Mucosa of stomach (tissue), 1 donor: Measurements from ENCODE around the gene GAS7.

Source experiments
- H3K27me3 ChIP-seq: one replicate; pipeline ENCODE4 v1.7.0; 2013; ENCODE audit warnings: mild to moderate bottlenecking, low read length; ENCODE audit not compliant: control insufficient read depth, insufficient read depth
- H3K36me3 ChIP-seq: one replicate; pipeline ENCODE4 v1.7.0; 2013; ENCODE audit warnings: low read length; ENCODE audit not compliant: control insufficient read depth, insufficient read depth
- H3K4me1 ChIP-seq: one replicate; pipeline ENCODE4 v1.7.0; 2013; ENCODE audit warnings: mild to moderate bottlenecking, low read length; ENCODE audit not compliant: control insufficient read depth, insufficient read depth
- H3K4me3 ChIP-seq: one replicate; pipeline ENCODE4 v1.7.0; 2013; ENCODE audit warnings: low read length
- H3K9ac ChIP-seq: one replicate; pipeline ENCODE4 v1.7.0; 2013; ENCODE audit warnings: mild to moderate bottlenecking, low read length, moderate library complexity
- H3K9me3 ChIP-seq: one replicate; pipeline ENCODE4 v1.7.0; 2013; ENCODE audit warnings: mild to moderate bottlenecking, low read length, moderate library complexity; ENCODE audit not compliant: control insufficient read depth
- donor health status: Pancreatic carcinoma.

The GAS7 gene

DNA sequence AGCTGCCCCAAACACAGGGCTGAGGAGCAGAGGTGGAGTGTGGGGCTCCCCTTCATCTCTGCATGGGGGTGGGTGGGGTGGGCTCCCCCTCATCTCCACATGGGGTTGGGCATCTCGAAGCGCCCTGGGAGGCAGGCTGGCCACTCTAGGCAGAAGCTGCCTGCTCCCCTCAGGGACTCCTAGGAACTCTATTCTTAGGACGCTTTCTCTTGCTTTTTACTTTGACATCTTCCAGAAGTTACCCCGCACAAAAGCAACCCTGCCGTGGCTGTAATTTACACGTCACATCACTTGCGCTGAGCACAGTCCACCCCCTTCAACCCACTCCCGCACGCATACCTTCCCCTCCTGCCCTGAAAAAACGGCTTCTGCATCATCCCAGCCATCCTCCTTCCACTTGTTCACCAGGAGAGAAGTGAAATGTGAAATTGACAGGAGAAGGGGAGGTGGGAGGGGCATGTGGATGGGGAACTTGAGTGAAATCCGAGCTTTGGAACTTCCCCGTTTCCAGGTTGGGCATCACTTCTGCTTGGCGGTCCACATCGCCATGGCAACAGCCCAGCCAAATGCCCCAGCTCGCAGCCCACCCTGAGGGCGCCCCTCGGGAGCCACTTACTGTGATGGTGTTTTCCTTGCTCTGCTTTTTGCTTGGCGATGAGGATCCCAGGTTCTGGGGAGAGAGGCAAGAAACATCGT, 239.7 kb downstream of the GAS7 start:
- Histone ChIP-seq H3K9ac (no peak overlapping the region), H3K9me3 (no peaks in the 10 kb centered on the region), H3K4me3 (no peak overlapping the region), H3K36me3 (no peaks in the 10 kb centered on the region), H3K4me1 (no peaks in the 10 kb centered on the region), H3K27me3 (peaks cover 2% of the 10 kb centered on the region)

DNA sequence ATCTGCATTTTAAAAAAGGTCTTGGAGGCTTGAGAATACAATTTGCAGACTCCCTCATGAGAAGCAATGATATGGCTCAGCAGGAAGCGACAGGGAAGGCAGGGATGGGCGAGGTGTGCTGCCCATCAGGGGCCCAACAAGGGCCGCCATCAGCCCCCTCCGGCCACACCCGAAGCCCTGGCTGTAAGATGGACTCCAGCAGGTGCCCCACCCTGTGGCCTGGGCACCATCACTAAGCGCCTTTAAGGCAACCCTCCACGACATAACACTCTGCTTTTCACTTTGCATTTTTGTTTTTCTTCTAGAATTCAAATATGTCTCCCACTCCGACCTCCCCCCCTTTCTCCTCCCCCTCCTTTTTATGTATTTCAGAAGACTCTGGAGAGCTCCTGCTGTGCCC, 241.2 kb downstream of the GAS7 start:
- H3K9me3 ChIP-seq = no peaks in the 10 kb centered on the region
- peaks cover 2% of the 10 kb centered on the region for H3K27me3 ChIP-seq
- H3K9ac ChIP-seq = no peak overlapping the region
- H3K4me3 ChIP-seq = no peak overlapping the region
- no peaks in the 10 kb centered on the region for H3K4me1 ChIP-seq
- no peaks in the 10 kb centered on the region for H3K36me3 ChIP-seq

DNA sequence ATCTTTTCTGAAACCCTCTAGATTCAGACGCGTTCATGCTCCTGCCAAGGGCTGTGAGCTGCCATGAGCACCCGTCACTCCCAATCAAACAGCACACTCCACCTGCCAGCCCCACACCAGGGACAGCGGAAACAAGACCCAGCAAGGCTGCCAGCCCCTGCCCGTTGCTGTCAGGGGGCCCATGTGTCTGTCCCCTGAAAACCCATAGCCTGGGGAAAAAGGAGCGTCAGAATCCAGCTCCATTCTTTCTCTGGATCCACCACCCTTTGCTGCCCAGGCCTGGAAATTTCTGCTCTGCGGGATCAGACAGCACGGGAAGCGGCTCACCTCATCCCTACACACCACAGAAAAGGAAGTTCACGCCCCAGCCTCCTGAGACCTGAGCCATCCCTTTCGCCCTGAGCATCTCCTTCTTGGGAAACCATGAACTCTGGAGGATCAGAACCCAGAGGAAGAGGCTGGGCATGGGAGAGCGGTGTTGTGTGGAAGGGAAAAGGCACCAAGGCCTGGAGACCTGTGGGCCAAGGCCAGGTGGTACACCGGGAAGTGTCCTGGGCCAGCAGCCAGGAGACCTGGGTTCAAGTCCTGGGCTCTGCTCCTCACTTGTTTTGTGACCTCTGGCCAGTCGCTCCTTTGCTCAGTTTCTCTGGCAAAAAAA, 241.8 kb downstream of the GAS7 start:
- Histone ChIP-seq H3K9ac (no peak overlapping the region), H3K4me1 (no peaks in the 10 kb centered on the region), H3K36me3 (no peaks in the 10 kb centered on the region), H3K27me3 (peaks cover 2% of the 10 kb centered on the region), H3K4me3 (no peak overlapping the region), H3K9me3 (no peaks in the 10 kb centered on the region)

DNA sequence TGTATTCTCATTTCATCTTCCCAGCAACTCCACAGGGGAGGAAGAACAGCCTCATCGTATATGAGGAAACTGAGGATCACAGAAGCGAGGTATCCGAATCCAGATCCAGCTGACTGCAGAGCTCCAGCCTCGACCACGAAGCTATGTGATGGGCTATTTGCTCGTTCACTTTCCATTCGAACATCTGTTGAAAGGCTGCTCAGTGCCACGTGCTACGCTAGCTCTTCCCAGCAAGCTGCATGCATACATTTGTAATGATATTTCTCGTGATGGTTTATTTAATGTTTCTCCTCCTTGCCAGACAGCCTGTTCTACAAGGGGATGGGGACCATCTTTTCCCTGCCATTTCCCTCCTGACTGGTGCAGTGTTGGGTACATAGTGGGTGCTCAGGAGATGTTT, 244.9 kb downstream of the GAS7 start:
- no peaks in the 10 kb centered on the region for H3K36me3 ChIP-seq
- no peaks in the 10 kb centered on the region for H3K27me3 ChIP-seq
- H3K9me3 ChIP-seq = no peaks in the 10 kb centered on the region
- H3K4me3 ChIP-seq = no peak overlapping the region
- no peaks in the 10 kb centered on the region for H3K4me1 ChIP-seq
- H3K9ac ChIP-seq = no peak overlapping the region

DNA sequence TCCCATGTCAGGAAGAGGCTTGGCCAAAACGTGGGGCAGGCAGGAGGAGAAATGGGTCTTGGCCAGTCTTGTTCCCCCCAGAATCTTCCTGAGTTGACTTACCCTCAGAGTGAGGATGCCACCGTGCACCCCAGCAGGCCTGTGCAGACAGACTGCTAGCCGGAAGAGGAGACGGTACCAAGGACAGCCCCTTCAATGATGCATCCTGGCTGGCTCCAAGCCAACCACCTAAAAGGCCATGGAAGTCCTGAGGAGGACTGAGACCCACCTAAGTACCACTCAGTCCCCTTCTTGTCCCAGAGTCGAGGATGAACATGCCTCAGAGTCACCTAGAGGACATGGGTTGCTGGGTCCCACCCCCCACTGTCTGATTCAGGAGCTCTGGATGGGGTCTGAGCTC, 246.6 kb downstream of the GAS7 start:
- Histone ChIP-seq H3K36me3 (no peaks in the 10 kb centered on the region), H3K27me3 (no peaks in the 10 kb centered on the region), H3K4me3 (no peak overlapping the region), H3K4me1 (no peaks in the 10 kb centered on the region), H3K9ac (no peak overlapping the region), H3K9me3 (no peaks in the 10 kb centered on the region)

DNA sequence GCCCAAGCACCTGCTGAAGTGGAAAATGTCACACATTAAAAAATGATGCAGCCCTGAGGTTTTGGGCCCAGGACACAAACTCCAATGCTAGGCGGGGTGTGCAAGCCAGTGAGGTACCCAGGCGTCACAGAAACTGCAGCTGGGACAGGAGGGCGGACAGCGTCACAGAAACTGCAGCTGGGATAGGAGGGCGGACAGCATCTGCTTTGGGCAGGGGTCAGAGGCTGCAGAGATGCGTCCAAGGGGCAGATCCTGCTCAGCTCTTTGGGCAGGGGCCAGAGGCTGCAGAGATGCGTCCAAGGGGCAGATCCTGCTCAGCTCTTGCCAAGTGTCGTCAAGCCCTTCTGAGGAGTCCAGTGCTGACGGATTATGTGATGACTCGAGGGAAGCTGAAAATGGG, 249.5 kb downstream of the GAS7 start:
- no peaks in the 10 kb centered on the region for H3K4me1 ChIP-seq
- H3K9ac ChIP-seq = no peak overlapping the region
- H3K4me3 ChIP-seq = no peak overlapping the region
- no peaks in the 10 kb centered on the region for H3K27me3 ChIP-seq
- no peaks in the 10 kb centered on the region for H3K36me3 ChIP-seq
- H3K9me3 ChIP-seq = no peaks in the 10 kb centered on the region

DNA sequence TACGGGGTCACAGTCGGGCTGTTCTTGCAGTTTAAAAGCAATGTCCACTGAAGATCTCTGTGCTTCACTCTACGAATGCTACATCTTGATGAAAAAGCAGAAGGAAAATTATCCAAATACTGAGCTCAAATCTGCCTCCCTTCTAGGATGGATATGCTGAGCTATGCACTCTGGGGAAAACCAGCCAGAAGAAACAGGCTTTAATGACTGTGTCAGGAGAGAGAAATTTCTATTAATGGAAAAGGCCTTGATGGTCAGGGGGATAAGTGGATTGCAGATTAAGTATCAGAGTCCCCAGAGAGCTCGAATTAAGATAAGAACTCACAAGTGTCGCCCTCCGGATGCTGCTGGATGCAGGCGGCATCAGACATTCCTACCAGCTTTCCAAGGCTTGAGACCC, 253.7 kb downstream of the GAS7 start:
- Histone ChIP-seq H3K4me1 (no peaks in the 10 kb centered on the region), H3K4me3 (no peak overlapping the region), H3K9ac (no peak overlapping the region), H3K36me3 (no peaks in the 10 kb centered on the region), H3K27me3 (no peaks in the 10 kb centered on the region), H3K9me3 (no peaks in the 10 kb centered on the region)

DNA sequence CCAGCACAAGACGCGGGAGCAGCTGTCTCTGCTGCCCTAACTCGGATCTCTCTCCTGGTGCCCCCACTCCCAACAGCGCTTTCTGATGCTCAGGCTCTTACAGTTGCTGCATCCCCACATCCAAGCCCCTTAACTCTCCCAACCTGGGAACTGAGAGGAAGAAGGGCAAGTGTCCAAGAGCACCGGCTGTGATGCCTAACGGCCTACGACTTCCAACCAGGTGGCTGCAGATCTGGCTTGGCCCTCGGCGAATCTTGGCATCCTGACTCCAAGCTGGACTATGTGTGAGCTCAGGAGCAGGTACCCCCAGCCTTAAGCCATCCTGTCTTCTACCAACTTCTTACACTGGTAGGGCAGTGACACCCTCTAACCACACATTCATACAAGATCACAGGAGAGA, 255.1 kb downstream of the GAS7 start:
- H3K9me3 ChIP-seq = no peaks in the 10 kb centered on the region
- no peaks in the 10 kb centered on the region for H3K36me3 ChIP-seq
- no peak overlapping the region for H3K9ac ChIP-seq
- no peak overlapping the region for H3K4me3 ChIP-seq
- no peaks in the 10 kb centered on the region for H3K4me1 ChIP-seq
- H3K27me3 ChIP-seq = no peaks in the 10 kb centered on the region

DNA sequence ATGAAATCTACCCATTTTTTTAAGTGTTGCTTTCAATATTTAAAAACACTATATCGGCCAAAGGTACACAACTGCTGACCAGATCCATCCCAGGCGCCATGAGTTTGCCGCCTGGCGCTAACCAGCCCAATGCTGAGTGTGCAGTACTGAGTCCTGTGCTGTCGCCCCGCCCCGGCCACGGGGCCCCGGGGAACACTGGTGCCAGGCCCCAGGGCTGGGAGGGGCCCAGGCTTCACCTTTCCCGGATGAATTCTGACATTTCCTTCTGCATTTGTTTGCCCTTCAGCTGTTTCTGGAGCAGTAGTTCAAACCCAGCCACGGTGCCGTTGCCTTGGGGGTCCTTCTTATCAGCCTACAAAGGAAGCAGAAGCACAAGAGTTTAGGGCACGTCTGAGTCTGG, 255.5 kb downstream of the GAS7 start:
- H3K9me3 ChIP-seq = no peaks in the 10 kb centered on the region
- H3K36me3 ChIP-seq = no peaks in the 10 kb centered on the region
- H3K4me1 ChIP-seq = no peaks in the 10 kb centered on the region
- no peaks in the 10 kb centered on the region for H3K27me3 ChIP-seq
- no peak overlapping the region for H3K9ac ChIP-seq
- H3K4me3 ChIP-seq = no peak overlapping the region

DNA sequence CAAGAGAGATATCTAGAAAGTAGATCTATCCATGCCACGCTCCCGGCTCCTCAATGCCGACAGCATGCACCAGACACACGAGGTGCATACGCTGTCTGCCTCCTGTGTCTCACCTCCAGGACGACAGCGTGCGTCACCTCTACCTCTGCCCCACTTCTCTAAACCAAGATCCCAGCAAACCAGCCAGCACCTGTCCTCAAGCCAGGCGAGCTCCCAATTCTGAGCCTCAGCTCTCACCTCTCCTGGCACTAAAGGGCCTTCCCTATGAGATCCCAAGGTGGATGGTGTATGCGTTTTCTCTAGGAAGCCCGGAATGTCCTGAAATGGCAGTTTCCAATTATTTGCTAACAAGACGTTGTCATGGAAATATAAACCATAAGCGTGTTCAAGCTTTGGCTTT, 257.1 kb downstream of the GAS7 start:
- Histone ChIP-seq H3K27me3 (no peaks in the 10 kb centered on the region), H3K9me3 (no peaks in the 10 kb centered on the region), H3K4me1 (no peaks in the 10 kb centered on the region), H3K36me3 (no peaks in the 10 kb centered on the region), H3K9ac (no peak overlapping the region), H3K4me3 (no peak overlapping the region)

DNA sequence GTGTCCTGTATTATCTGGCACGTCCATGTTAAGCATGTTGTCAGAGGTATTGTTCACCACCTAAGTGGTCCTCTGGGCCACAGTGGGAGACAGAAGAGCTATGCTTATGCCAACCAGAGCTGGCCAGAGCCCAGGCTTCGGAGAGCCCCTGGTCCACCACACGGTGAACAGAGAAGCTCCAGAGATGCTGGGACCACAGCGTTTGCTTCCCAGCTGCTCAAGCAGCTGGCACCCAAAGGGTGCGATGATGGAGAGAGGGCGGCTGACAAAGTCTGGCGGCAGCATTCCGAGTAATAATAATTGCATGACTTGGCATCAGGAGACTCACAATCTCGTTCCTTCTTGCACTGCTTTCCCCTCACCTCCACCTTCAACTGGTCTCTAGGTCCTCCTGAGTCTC, 257.6 kb downstream of the GAS7 start:
- Histone ChIP-seq H3K27me3 (no peaks in the 10 kb centered on the region), H3K4me3 (no peak overlapping the region), H3K4me1 (no peaks in the 10 kb centered on the region), H3K9ac (no peak overlapping the region), H3K36me3 (no peaks in the 10 kb centered on the region), H3K9me3 (no peaks in the 10 kb centered on the region)

DNA sequence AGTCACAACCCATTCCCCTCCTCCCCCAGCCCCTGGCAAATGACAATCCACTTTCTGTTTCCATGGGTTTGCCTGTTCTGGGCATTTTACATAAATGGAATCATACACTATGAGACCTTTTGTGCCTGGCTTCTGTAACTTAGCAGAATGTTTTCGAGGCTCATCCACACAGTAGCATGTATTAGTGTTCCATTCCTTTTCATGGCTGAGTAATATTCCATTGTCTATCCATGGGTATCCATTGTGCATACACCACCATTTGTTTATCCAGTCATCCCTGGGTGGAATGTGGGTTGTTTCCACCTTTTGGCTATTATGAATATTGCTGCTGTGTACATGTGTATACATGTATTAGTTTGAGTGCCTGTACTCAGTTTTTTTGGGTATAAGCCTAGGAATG, 259.6 kb downstream of the GAS7 start:
- H3K9ac ChIP-seq = no peak overlapping the region
- H3K4me3 ChIP-seq = no peak overlapping the region
- H3K36me3 ChIP-seq = no peaks in the 10 kb centered on the region
- no peaks in the 10 kb centered on the region for H3K4me1 ChIP-seq
- H3K27me3 ChIP-seq = no peaks in the 10 kb centered on the region
- H3K9me3 ChIP-seq = no peaks in the 10 kb centered on the region

DNA sequence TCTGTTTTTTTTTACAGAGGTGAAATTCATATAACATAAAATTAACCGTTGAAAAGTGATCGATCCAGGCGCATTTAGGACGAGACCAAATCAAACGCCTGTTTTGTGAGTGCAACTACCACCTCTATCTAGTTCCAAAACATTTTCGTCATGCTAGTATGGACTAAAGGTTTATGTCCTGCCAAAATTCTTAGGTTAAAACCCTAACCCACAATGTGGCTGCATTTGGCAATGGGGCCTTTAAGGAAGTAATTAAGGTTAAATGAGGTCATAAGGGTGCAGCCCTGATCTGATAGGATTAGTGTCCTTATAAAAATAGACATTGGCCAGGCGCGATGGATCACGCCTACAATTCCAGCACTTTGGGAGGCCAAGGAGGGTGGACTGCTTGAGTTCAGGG, 260.5 kb downstream of the GAS7 start:
- Histone ChIP-seq H3K9ac (no peak overlapping the region), H3K27me3 (no peaks in the 10 kb centered on the region), H3K9me3 (no peaks in the 10 kb centered on the region), H3K36me3 (no peaks in the 10 kb centered on the region), H3K4me1 (no peaks in the 10 kb centered on the region), H3K4me3 (no peak overlapping the region)
